SK-N-SH (cell line): ENCODE measurements around the gene CRAT. TPM values are rescaled to one million over a fixed set of nuclear protein-coding genes. Genes with fewer than 3 reads are reported as not detected.

ENCODE experiments used
- CTCF ChIA-PET: fragments of 300-600, 350-600 bp; formaldehyde crosslinking; extraction: SDS; loops from one replicate; lab custom pipeline; 2021; lab: Yijun Ruan, JAX
- POLR2A ChIA-PET: fragments of 350-600 bp; sonication (Branson Sonifier 250); formaldehyde crosslinking; extraction: SDS; loops from one replicate; lab custom pipeline; 2020; ENCODE audit warnings: antibody characterized with exemption, inconsistent platforms; lab: Yijun Ruan, JAX
- DNase-seq: peaks from one replicate; pipeline ENCODE4 v3.0.0; 2012
- H2AFZ ChIP-seq: fragments of 200-600 bp; sonication (generic); 2 replicates; pipeline ENCODE4 v1.8.1; 2016; ENCODE audit warnings: antibody characterized with exemption, mild to moderate bottlenecking, low read depth
- H3F3A ChIP-seq: fragments of 200-600 bp; sonication (generic); replicated peaks from 2 replicates; pipeline ENCODE3; 2016; ENCODE audit warnings: antibody characterized with exemption, mild to moderate bottlenecking; ENCODE audit not compliant: insufficient read depth
- H3K27ac ChIP-seq, 2 experiments: fragments of 200-500 bp in 1 of 2; fragments of 200-600 bp in 1 of 2; sonication (Bioruptor generic) in 1 of 2; sonication (generic), shearing (Covaris generic) in 1 of 2; 2 replicates each; pipeline versions ENCODE4 v1.5.1 to v1.6.1; 2014 to 2016; ENCODE audit warnings: low read depth in 2 of 2, inconsistent platforms in 1 of 2, low read length in 1 of 2, mild to moderate bottlenecking in 1 of 2, mixed read lengths in 1 of 2
- H3K27me3 ChIP-seq: fragments of 200-600 bp; sonication (generic), shearing (Covaris generic); 2 replicates; pipeline ENCODE4 v1.6.1; 2016; ENCODE audit warnings: mixed run types; ENCODE audit not compliant: insufficient read depth
- H3K36me3 ChIP-seq, 2 experiments: fragments of 200-500 bp in 1 of 2; fragments of 200-600 bp in 1 of 2; sonication (Bioruptor generic) in 1 of 2; sonication (generic) in 1 of 2; replicated peaks in 1 of 2; 2 replicates each; pipeline versions ENCODE3 to v1.5.1; 2014 to 2016; ENCODE audit warnings: low read length in 1 of 2, mild to moderate bottlenecking in 1 of 2; ENCODE audit not compliant: insufficient read depth in 2 of 2, control insufficient read depth in 1 of 2
- H3K4me1 ChIP-seq, 2 experiments: fragments of 200-500 bp in 1 of 2; fragments of 200-600 bp in 1 of 2; sonication (Bioruptor generic) in 1 of 2; sonication (generic), shearing (Covaris generic) in 1 of 2; 2 replicates each; pipeline versions ENCODE4 v1.5.1 to v1.6.1; 2014 to 2016; ENCODE audit warnings: low read depth in 1 of 2, low read length in 1 of 2, mixed run types in 1 of 2; ENCODE audit not compliant: insufficient read depth in 2 of 2, control insufficient read depth in 1 of 2
- H3K4me2 ChIP-seq: fragments of 200-600 bp; sonication (generic), shearing (Covaris generic); 2 replicates; pipeline ENCODE4 v1.6.1; 2017; ENCODE audit warnings: mixed run types
- H3K4me3 ChIP-seq, 2 experiments: fragments of 200-500 bp in 1 of 2; fragments of 200-600 bp in 1 of 2; sonication (Bioruptor generic) in 1 of 2; sonication (generic), shearing (Covaris generic) in 1 of 2; 2 replicates each; pipeline versions ENCODE4 v1.5.1 to v1.8.1; 2014 to 2016; ENCODE audit warnings: low read depth in 2 of 2, inconsistent platforms in 1 of 2, low read length in 1 of 2, mild to moderate bottlenecking in 1 of 2, mixed read lengths in 1 of 2, moderate library complexity in 1 of 2
- H3K79me2 ChIP-seq: fragments of 200-600 bp; sonication (generic); 2 replicates; pipeline ENCODE4 v1.8.1; 2017; ENCODE audit warnings: mild to moderate bottlenecking; ENCODE audit not compliant: insufficient read depth
- H3K9ac ChIP-seq: fragments of 200-600 bp; sonication (generic); 2 replicates; pipeline ENCODE4 v1.6.1; 2017; ENCODE audit warnings: mixed run types
- H3K9me2 ChIP-seq: fragments of 200-600 bp; sonication (generic); 2 replicates; pipeline ENCODE4 v1.6.1; 2017; ENCODE audit warnings: mixed run types
- H3K9me3 ChIP-seq: fragments of 200-600 bp; sonication (generic); 2 replicates; pipeline ENCODE4 v1.6.1; 2017; ENCODE audit warnings: mixed run types, mild to moderate bottlenecking, moderate library complexity
- H4K20me1 ChIP-seq: fragments of 200-600 bp; sonication (generic); 2 replicates; pipeline ENCODE4 v1.6.1; 2017; ENCODE audit warnings: mild to moderate bottlenecking, mixed run types; ENCODE audit not compliant: insufficient read depth
- CTCF ChIP-seq: fragments of 200-600 bp; sonication (generic); IDR thresholded peaks from 2 replicates; pipeline ENCODE4 v1.6.1; 2017; ENCODE audit warnings: antibody characterized with exemption, mild to moderate bottlenecking, moderate library complexity
- ELF1 ChIP-seq: IDR thresholded peaks from 2 replicates; pipeline ENCODE4 v1.4.0; 2012
- EP300 ChIP-seq, 2 experiments: IDR thresholded peaks; 2 replicates each; pipeline versions ENCODE4 v1.4.0 to v1.6.1; 2012; ENCODE audit warnings: borderline replicate concordance in 1 of 2, low read depth in 1 of 2, low read length in 1 of 2
- EZH2phosphoT487 ChIP-seq: fragments of 200-600 bp; sonication (generic); IDR thresholded peaks from 2 replicates; pipeline ENCODE4 v1.6.1; 2017; ENCODE audit warnings: low read depth, mixed run types, mild to moderate bottlenecking, antibody characterized with exemption, moderate library complexity, borderline replicate concordance
- FOSL2 ChIP-seq: IDR thresholded peaks from 2 replicates; pipeline ENCODE4 v1.4.0; 2012; ENCODE audit warnings: low read depth, mild to moderate bottlenecking, moderate library complexity, borderline replicate concordance
- FOXJ3 ChIP-seq: sonication (generic); formaldehyde crosslinking; IDR thresholded peaks from 2 replicates; pipeline ENCODE4 v1.5.1; 2020; ENCODE audit warnings: mild to moderate bottlenecking, missing genetic modification reagents
- FOXM1 ChIP-seq: IDR thresholded peaks from 2 replicates; pipeline ENCODE4 v1.4.0; 2012; ENCODE audit warnings: low read depth, mild to moderate bottlenecking
- GATA2 ChIP-seq: sonication (generic); formaldehyde crosslinking; IDR thresholded peaks from 2 replicates; pipeline ENCODE4 v1.5.0; 2020; ENCODE audit warnings: mild to moderate bottlenecking, missing genetic modification reagents
- IRF3 ChIP-seq: fragments of 150-350 bp; IDR thresholded peaks from 2 replicates; pipeline ENCODE4 v1.6.1; 2016; ENCODE audit warnings: mild to moderate bottlenecking, low read depth, low read length
- JUND ChIP-seq: IDR thresholded peaks from 2 replicates; pipeline ENCODE4 v1.4.0; 2012
- MAX ChIP-seq: IDR thresholded peaks from 2 replicates; pipeline ENCODE4 v1.4.0; 2012; ENCODE audit warnings: low read depth
- PBX3 ChIP-seq: IDR thresholded peaks from 2 replicates; pipeline ENCODE4; 2012
- RCOR1 ChIP-seq: fragments of 150-350 bp; IDR thresholded peaks from 2 replicates; pipeline ENCODE4 v1.6.1; 2017; ENCODE audit warnings: antibody characterized with exemption, low read length
- SIN3A ChIP-seq: IDR thresholded peaks from 2 replicates; pipeline ENCODE4 v1.6.1; 2012; ENCODE audit warnings: low read depth, mild to moderate bottlenecking, low read length, moderate library complexity, borderline replicate concordance
- SMC3 ChIP-seq: IDR thresholded peaks from 2 replicates; pipeline ENCODE4 v1.6.1; 2012; ENCODE audit warnings: low read depth, low read length, improper control_type of control experiment
- TEAD4 ChIP-seq: IDR thresholded peaks from 2 replicates; pipeline ENCODE4 v1.4.0; 2012; ENCODE audit warnings: mild to moderate bottlenecking, borderline replicate concordance; ENCODE audit not compliant: insufficient read depth
- USF1 ChIP-seq: IDR thresholded peaks from 2 replicates; pipeline ENCODE4 v1.4.0; 2012; ENCODE audit warnings: low read depth, borderline replicate concordance
- YY1 ChIP-seq: IDR thresholded peaks from 2 replicates; pipeline ENCODE4 v1.4.0; 2012; ENCODE audit warnings: low read depth, mild to moderate bottlenecking
- WGBS: methylation state at CpG from one replicate; pipeline ENCODE4 v1.1.6; 2017; ENCODE audit warnings: low lambda C conversion rate; 5-methylcytosine and 5-hydroxymethylcytosine counted together
- polyA plus RNA-seq, 3 experiments: library from polyadenylated mRNA; depleted of rRNA; stranded (reverse); fragments of >200 nt; gene quantifications; 2 replicates each; pipeline ENCODE4 v1.2.3, GENCODE V29; 2012

The CRAT gene
- polyA plus RNA-seq, 1 of the 3 experiments (the other 2 are of a cell fraction): 44.5 TPM

- DNase-seq: no peak
- Histone ChIP-seq H3K9me2 (no peaks in the 10 kb centered on the region), H3K9ac (peak overlapping the region; percentile 99; the same call in 1 of the 2 replicates), H3K4me1 (peaks cover 38 to 43% of the 10 kb centered on the region in 2 experiments; a peak in 3 of 4 replicates), H3K79me2 (peaks cover 24% of the 10 kb centered on the region), H2AFZ (no peak overlapping the region), H3K9me3 (no peaks in the 10 kb centered on the region), H4K20me1 (no peaks in the 10 kb centered on the region), H3F3A (peaks cover 29% of the 10 kb centered on the region), H3K27me3 (no peaks in the 10 kb centered on the region), H3K36me3 (peaks cover 28 to 30% of the 10 kb centered on the region in 2 experiments), H3K4me2 (no peak overlapping the region; the same call in 1 of the 2 replicates), H3K4me3 (no peak overlapping the region), H3K27ac (peak overlapping the region in 1 of 2 experiments; percentile 100; a peak in 2 of 4 replicates)
- CTCF ChIA-PET: interaction anchor here (0.7 to 10.9 kb wide), 16 partner anchors 11 to 646 kb away, joined by 3 to 235 read pairs (median 6); partner anchors contain the start of genes ASB6, C9orf50 and NTMT1
- no peak for TF ChIP-seq SMC3
- no peak for TF ChIP-seq FOXM1
- no peak for TF ChIP-seq EP300 (IDR thresholded peaks at IDR 0.05; ENCODE audit: borderline replicate concordance in 1 of 2, low read depth in 1 of 2, low read length in 1 of 2)
- no peak for TF ChIP-seq YY1
- TF ChIP-seq USF1: no peak
- no peak for TF ChIP-seq GATA2 (CRISPR knock-in tag)
- TF ChIP-seq FOSL2: no peak
- no peak for TF ChIP-seq PBX3
- no peak for TF ChIP-seq SIN3A
- TF ChIP-seq FOXJ3 (CRISPR knock-in tag): no peak
- TF ChIP-seq RCOR1: no peak
- no peak for TF ChIP-seq ELF1
- no peak for TF ChIP-seq JUND
- no peak for TF ChIP-seq TEAD4
- POLR2A ChIA-PET: interaction anchor here (1.4 kb wide), 1 partner anchor 487 kb away, joined by 3 read pairs; no protein-coding TSS in a partner anchor
- 96% methylated on average over 9 of the region's 9 CpGs for WGBS
Measured at GRCh38 chr9:129138144-129138462, 27.5 kb upstream of the CRAT start.

GRCh38 chr9:129137292-129138143, 26.9 kb upstream of the CRAT start:
- POLR2A ChIA-PET: interaction anchor here (1.4 kb wide), 1 partner anchor 487 kb away, joined by 3 read pairs; no protein-coding TSS in a partner anchor
- no peak for DNase-seq
- Histone ChIP-seq H4K20me1 (no peaks in the 10 kb centered on the region), H3K79me2 (peaks cover 18% of the 10 kb centered on the region), H3F3A (peaks cover 25% of the 10 kb centered on the region), H2AFZ (no peak overlapping the region), H3K9me2 (no peaks in the 10 kb centered on the region), H3K9ac (no peak overlapping the region), H3K4me2 (no peak overlapping the region), H3K36me3 (peaks cover 23 to 28% of the 10 kb centered on the region in 2 experiments), H3K4me3 (no peak overlapping the region), H3K9me3 (no peaks in the 10 kb centered on the region), H3K27ac (peak overlapping the region in 1 of 2 experiments; percentile 100; a peak in 1 of 4 replicates), H3K27me3 (no peaks in the 10 kb centered on the region), H3K4me1 (peaks cover 33 to 38% of the 10 kb centered on the region in 2 experiments; a peak in 3 of 4 replicates)
- 89% methylated on average over 12 of the region's 19 CpGs for WGBS
- CTCF ChIA-PET: interaction anchor here (1.1 to 10.9 kb wide), 11 partner anchors 10 to 505 kb away, joined by 3 to 235 read pairs (median 35); partner anchors contain the start of genes ASB6, C9orf50 and NTMT1
- TF ChIP-seq IRF3: no peak
- no peak for TF ChIP-seq MAX
- no peak for TF ChIP-seq SIN3A
- TF ChIP-seq CTCF: no peak
- TF ChIP-seq EZH2phosphoT487: no peak
